Endothelial cell of umbilical vein (primary cell): ENCODE results near the gene EIF4E3.

Experiments used
- CTCF ChIP-seq, 2 donors: IDR thresholded peaks; 1 replicate in 1 of 2; 2 replicates in 1 of 2; pipeline ENCODE4 v1.5.1; 2011; ENCODE audit warnings: low read length in 2 of 2, mild to moderate bottlenecking in 2 of 2, moderate library complexity in 2 of 2, control low read depth in 1 of 2, inconsistent platforms in 1 of 2, low read depth in 1 of 2; ENCODE audit not compliant: insufficient read depth in 1 of 2; ENCODE audit errors: extremely low read depth in 1 of 2
- EZH2 ChIP-seq: IDR thresholded peaks from 2 replicates; pipeline ENCODE4 v1.6.1; 2012; ENCODE audit warnings: borderline replicate concordance, low read depth, mild to moderate bottlenecking, moderate library complexity, low read length, inconsistent platforms; ENCODE audit not compliant: severe bottlenecking
- FOS ChIP-seq: IDR thresholded peaks from 2 replicates; pipeline ENCODE4 v1.6.1; 2011; ENCODE audit warnings: mild to moderate bottlenecking, low read length, moderate library complexity, borderline replicate concordance; ENCODE audit not compliant: insufficient read depth
- MAX ChIP-seq: IDR thresholded peaks from 2 replicates; pipeline ENCODE4 v1.6.1; 2011; ENCODE audit not compliant: insufficient read depth, insufficient read length
- MYC ChIP-seq: IDR thresholded peaks from one replicate; pipeline ENCODE4 v1.6.1; 2011; ENCODE audit warnings: mild to moderate bottlenecking, low read depth, low read length
- POLR2A ChIP-seq: IDR thresholded peaks from 2 replicates; pipeline ENCODE4 v1.6.1; 2012; ENCODE audit warnings: low read depth, mild to moderate bottlenecking, control low read depth, low read length
- POLR2AphosphoS5 ChIP-seq: IDR thresholded peaks from 2 replicates; pipeline ENCODE4 v1.6.1; 2012; ENCODE audit warnings: low read depth, mild to moderate bottlenecking, control low read depth, low read length, moderate library complexity; ENCODE audit not compliant: insufficient read depth

GRCh38 chr3:71650372-71650771 lies 74.8 kb downstream of the EIF4E3 start:
- no peak for TF ChIP-seq CTCF (IDR thresholded peaks at IDR 0.05; ENCODE audit: extremely low read depth in 1 of 2, insufficient read depth in 1 of 2, low read depth in 1 of 2, low read length in 2 of 2)
- no peak for TF ChIP-seq POLR2A
- TF ChIP-seq MAX = no peak
- TF ChIP-seq POLR2AphosphoS5 = no peak
- TF ChIP-seq FOS = no peak
- TF ChIP-seq MYC = no peak
- TF ChIP-seq EZH2 = no peak
